Tibial nerve (tissue), 4 donors: ENCODE results near the gene GHRH.

Experiments used
- CTCF ChIP-seq, 5 experiments: fragments of 200-600 bp in 3 of 5; fragments of 450-650 bp in 2 of 5; sonication (generic) in 3 of 5; IDR thresholded peaks; one replicate each; pipeline ENCODE4 v1.5.1; 2016 to 2019; ENCODE audit warnings: antibody characterized with exemption in 5 of 5, mild to moderate bottlenecking in 3 of 5, moderate library complexity in 2 of 5
- EP300 ChIP-seq, 2 donors: sonication (generic); formaldehyde crosslinking; IDR thresholded peaks; one replicate each; pipeline ENCODE4 v1.6.1; 2017; ENCODE audit warnings: antibody characterized with exemption in 2 of 2, mild to moderate bottlenecking in 1 of 2
- POLR2A ChIP-seq, 2 donors: fragments of 450-650 bp; IDR thresholded peaks; one replicate each; pipeline ENCODE4 v1.6.1; 2017; ENCODE audit warnings: antibody characterized with exemption in 2 of 2, mild to moderate bottlenecking in 2 of 2, moderate library complexity in 2 of 2

GRCh38 chr20:37278966-37279590 lies 17.5 kb upstream of the GHRH start:
- no peak for TF ChIP-seq CTCF (IDR thresholded peaks at IDR 0.05)
- no peak for TF ChIP-seq EP300 (IDR thresholded peaks at IDR 0.05)
- no peak for TF ChIP-seq POLR2A (IDR thresholded peaks at IDR 0.05)
